Stimulated activated CD4-positive, alpha-beta T cell treated with anti-CD3 and anti-CD28 coated beads, Interleukin-4, amount 100 ng/mL, for 4 hours (primary cell): Measurements from ENCODE around the gene RTN4.
"Not testable (repeated sequence)": the region's sequence is repeated elsewhere in the genome, so short reads cannot be mapped to it uniquely, and the experiment has no call there.

Source experiments
- DNase-seq, 2 experiments: peaks; one replicate each; pipeline ENCODE4 v3.0.0-alpha.2; 2020

Gene RTN4

GRCh38 chr2:55073000-55073983 is 23.0 kb upstream of the RTN4 start:
- DNase-seq: no peak

- no peak for DNase-seq
Observed at GRCh38 chr2:55063713-55064323, 13.6 kb upstream of the RTN4 start.

GRCh38 chr2:55063226-55063625 is 13.0 kb upstream of the RTN4 start:
- DNase-seq: no peak

GRCh38 chr2:55062754-55063153 is 12.5 kb upstream of the RTN4 start:
- DNase-seq: no peak

- DNase-seq: no peak
Observed at GRCh38 chr2:55061523-55062344, 11.5 kb upstream of the RTN4 start.

GRCh38 chr2:55059793-55060192 is 9.5 kb upstream of the RTN4 start:
- no peak for DNase-seq

GRCh38 chr2:55057474-55057873 is 7.2 kb upstream of the RTN4 start:
- DNase-seq: no peak

GRCh38 chr2:55056024-55056521 is 5.8 kb upstream of the RTN4 start:
- DNase-seq: no peak

- DNase-seq: no peak
Observed at GRCh38 chr2:55054106-55054875, 4.0 kb upstream of the RTN4 start.

- DNase-seq: not testable (repeated sequence)
Observed at GRCh38 chr2:55053225-55053624, 3.0 kb upstream of the RTN4 start.

- no peak for DNase-seq
Observed at GRCh38 chr2:55052129-55053061, 2.1 kb upstream of the RTN4 start.

- DNase-seq: peak in 1 of 2 experiments; percentile 32
Observed at GRCh38 chr2:55051026-55051866, 995 bp upstream of the RTN4 start.

- no peak for DNase-seq
Observed at GRCh38 chr2:55049821-55050099, 491 bp downstream of the RTN4 start.

GRCh38 chr2:55049043-55049820 is 1.0 kb downstream of the RTN4 start:
- peak; percentile 46 to 52 for DNase-seq

- no peak for DNase-seq
Observed at GRCh38 chr2:55048508-55049042, 1.7 kb downstream of the RTN4 start.

GRCh38 chr2:55047677-55048299 is 2.5 kb downstream of the RTN4 start:
- DNase-seq: no peak

GRCh38 chr2:55045780-55046179 is 4.5 kb downstream of the RTN4 start:
- DNase-seq: no peak

- DNase-seq: no peak
Observed at GRCh38 chr2:55043841-55044240, 6.4 kb downstream of the RTN4 start.

GRCh38 chr2:55038428-55038827 is 11.8 kb downstream of the RTN4 start:
- no peak for DNase-seq
